ENCODE measurements around the gene PPP1R3A. TPM values are rescaled to one million over a fixed set of nuclear protein-coding genes. Genes with fewer than 3 reads are reported as not detected.

Gene PPP1R3A
- polyA plus RNA-seq, 2 of the 4 experiments (the other 2 are of a cell fraction) = not detected

GRCh38 chr7:113891828-113892227 is 27.0 kb downstream of the PPP1R3A start:
- ATAC-seq (no peak), DNase-seq (ENCODE audit: low read depth in 1 of 2, low spot score in 1 of 2) (no peak), FAIRE-seq (no peak)
- POLR2A ChIA-PET = no interaction called here
- TF ChIP-seq HDAC2 (IDR thresholded peaks at IDR 0.05) (no peak), REST (IDR thresholded peaks at IDR 0.05) (no peak), BHLHE40 (IDR thresholded peaks at IDR 0.05; ENCODE audit: low read depth, low read length) (no peak), MAZ (IDR thresholded peaks at IDR 0.05; ENCODE audit: borderline replicate concordance, low read depth, low read length) (no peak), ATOH8 (CRISPR knock-in tag; IDR thresholded peaks at IDR 0.05; ENCODE audit: low read depth) (no peak), KDM1A (IDR thresholded peaks at IDR 0.05; ENCODE audit: low read depth) (no peak), CBX8 (IDR thresholded peaks at IDR 0.05) (no peak), NR3C1 (IDR thresholded peaks at IDR 0.05) (no peak), HOXB5 (CRISPR knock-in tag; IDR thresholded peaks at IDR 0.05) (no peak), FOSB (CRISPR knock-in tag; IDR thresholded peaks at IDR 0.05) (no peak), CTCF (IDR thresholded peaks at IDR 0.05) (no peak), CHD4 (IDR thresholded peaks at IDR 0.05; ENCODE audit: borderline replicate concordance) (no peak), CEBPB (IDR thresholded peaks at IDR 0.05) (no peak), ZC3H11A (IDR thresholded peaks at IDR 0.05) (no peak), SMC3 (IDR thresholded peaks at IDR 0.05) (no peak), RAD21 (conservative IDR thresholded peaks at IDR 0.05 in 1 of 2, IDR thresholded peaks at IDR 0.05 in 1 of 2) (no peak), BCL3 (IDR thresholded peaks at IDR 0.05) (no peak), MAX (IDR thresholded peaks at IDR 0.05) (no peak), ZNF302 (CRISPR knock-in tag; IDR thresholded peaks at IDR 0.05) (no peak)
- no peak overlapping the region for H3K4me3 ChIP-seq
- H3K27ac ChIP-seq = no peak overlapping the region
- CTCF ChIA-PET = no interaction called here
- H3K9me3 ChIP-seq = no peaks in the 10 kb centered on the region
- H3K4me1 ChIP-seq = no peaks in the 10 kb centered on the region
- WGBS (ENCODE audit: missing lambda C conversion rate) = 0% methylated on average over 1 of the region's 1 CpG
- no peak overlapping the region for H3K4me2 ChIP-seq

GRCh38 chr7:113891031-113891350 is 27.8 kb downstream of the PPP1R3A start:
- Histone ChIP-seq H3K27ac (no peak overlapping the region), H3K4me3 (no peak overlapping the region), H3K4me1 (no peaks in the 10 kb centered on the region), H3K4me2 (no peak overlapping the region), H3K9me3 (no peaks in the 10 kb centered on the region)
- ChIA-PET CTCF (no interaction called here), POLR2A (no interaction called here)
- ATAC-seq (no peak), FAIRE-seq (no peak), DNase-seq (ENCODE audit: low read depth in 1 of 2, low spot score in 1 of 2) (no peak)
- 3% methylated on average over 2 of the region's 2 CpGs for WGBS (ENCODE audit: missing lambda C conversion rate)
- TF ChIP-seq HEYL (CRISPR knock-in tag; IDR thresholded peaks at IDR 0.05) = no peak
- no peak for TF ChIP-seq KDM5A (IDR thresholded peaks at IDR 0.05)
- no peak for TF ChIP-seq REST (IDR thresholded peaks at IDR 0.05)
- TF ChIP-seq MAZ (IDR thresholded peaks at IDR 0.05; ENCODE audit: borderline replicate concordance, low read depth, low read length) = no peak
- TF ChIP-seq CTCF (IDR thresholded peaks at IDR 0.05) = no peak
- TF ChIP-seq GATA3 (IDR thresholded peaks at IDR 0.05; ENCODE audit: borderline replicate concordance) = no peak
- no peak for TF ChIP-seq MYC (IDR thresholded peaks at IDR 0.05; ENCODE audit: borderline replicate concordance, low read length)
- TF ChIP-seq FOSB (CRISPR knock-in tag; IDR thresholded peaks at IDR 0.05) = no peak
- no peak for TF ChIP-seq POLR2AphosphoS2 (conservative IDR thresholded peaks at IDR 0.05; ENCODE audit: low read length)
- TF ChIP-seq SMC3 (IDR thresholded peaks at IDR 0.05) = no peak
- TF ChIP-seq EP300 (IDR thresholded peaks at IDR 0.05) = no peak

Measured in A549 (cell line).